ENCODE measurements around the gene PKP3. TPM values are rescaled to one million over a fixed set of nuclear protein-coding genes. Genes with fewer than 3 reads are reported as not detected.

The PKP3 gene
- total and polyA plus RNA-seq, 9 of the 15 experiments (the other 6 are each of a cell fraction or from before 2014, with no cell fraction given), result 0.11 to 110 (median 30.7) TPM

GRCh38 chr11:405954-406795, 12.2 kb downstream of the PKP3 start (continued):
- TF ChIP-seq RNF219 (CRISPR knock-in tag; IDR thresholded peaks at IDR 0.05) (no peak), ZBTB33 (CRISPR knock-in tag; IDR thresholded peaks at IDR 0.05) (peak; percentile 61; the same call in 1 of the 2 replicates), TEAD2 (tag; IDR thresholded peaks at IDR 0.05) (no peak), CLOCK (CRISPR knock-in tag; IDR thresholded peaks at IDR 0.05; ENCODE audit: borderline replicate concordance) (0 out of 2 replicates have a peak, but pooled peaks have one; percentile 40), CCNT2 (IDR thresholded peaks at IDR 0.05; ENCODE audit: borderline replicate concordance, extremely low read depth, insufficient read length, low read depth, low read length) (peak; percentile 8), ARID4B (CRISPR knock-in tag; IDR thresholded peaks at IDR 0.05) (0 out of 2 replicates have a peak, but pooled peaks have one; percentile 48), POLR2A (conservative IDR thresholded peaks at IDR 0.05) (0 out of 2 replicates have a peak, but pooled peaks have one; percentile 30), ZNF609 (CRISPR knock-in tag; IDR thresholded peaks at IDR 0.05; ENCODE audit: borderline replicate concordance) (0 out of 2 replicates have a peak, but pooled peaks have one; percentile 19)

Data from K562 (cell line).